ENCODE measurements around the gene SPHKAP. TPM values are rescaled to one million over a fixed set of nuclear protein-coding genes. Genes with fewer than 3 reads are reported as not detected.
"Not testable (repeated sequence)": the region's sequence is repeated elsewhere in the genome, so short reads cannot be mapped to it uniquely, and the experiment has no call there.

The SPHKAP gene
- total RNA-seq, 1 donor = not detected

DNA sequence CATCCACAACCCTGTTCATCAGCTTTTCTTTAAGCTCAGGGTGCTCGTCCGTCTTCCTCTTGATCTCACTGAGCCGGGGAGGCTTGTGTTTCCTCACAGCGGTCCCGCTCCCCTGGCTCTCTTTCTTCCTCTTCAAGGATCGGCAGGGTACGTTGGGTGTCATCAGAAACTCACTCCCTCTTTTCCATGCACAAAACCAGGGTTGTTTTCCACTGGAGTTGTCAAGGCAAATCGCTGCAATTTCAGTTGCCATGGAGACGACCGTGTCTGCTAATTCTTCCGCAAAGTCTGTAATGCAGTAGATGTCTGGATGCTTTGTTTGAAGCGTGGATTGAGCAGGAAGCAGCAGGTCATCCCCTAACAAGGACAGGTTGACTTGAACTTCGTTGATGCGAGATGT lies 163.7 kb downstream of the SPHKAP start:
- no peak overlapping the region for H3K4me3 ChIP-seq (ENCODE audit: low read length)
- no peaks in the 10 kb centered on the region for H3K27me3 ChIP-seq (ENCODE audit: insufficient read depth, low read length)
- H3K9me3 ChIP-seq (ENCODE audit: low read depth, low read length) = no peaks in the 10 kb centered on the region
- H3K4me1 ChIP-seq (ENCODE audit: insufficient read depth, low read length) = no peaks in the 10 kb centered on the region

DNA sequence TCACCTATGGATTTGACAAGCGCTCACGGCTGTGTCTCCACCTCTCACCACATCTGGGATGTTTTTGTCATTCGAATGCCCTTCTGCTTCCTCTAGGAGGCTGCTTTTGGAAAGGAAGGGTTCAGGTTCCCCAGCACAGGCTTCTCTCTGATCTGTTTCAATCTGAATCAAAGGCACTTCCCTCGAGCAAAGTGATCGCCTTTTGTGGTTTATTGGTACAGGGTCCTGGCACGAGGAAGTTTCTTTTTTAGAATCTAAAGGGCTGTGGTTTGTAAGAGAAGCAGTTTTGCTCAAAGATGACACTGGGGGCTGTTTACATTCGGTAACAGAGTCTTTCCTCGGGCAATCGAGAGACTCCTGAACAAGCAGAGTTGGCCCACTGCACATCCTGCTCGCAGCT lies 165.1 kb downstream of the SPHKAP start:
- no peaks in the 10 kb centered on the region for H3K9me3 ChIP-seq (ENCODE audit: low read depth, low read length)
- H3K4me3 ChIP-seq (ENCODE audit: low read length) = no peak overlapping the region
- no peaks in the 10 kb centered on the region for H3K4me1 ChIP-seq (ENCODE audit: insufficient read depth, low read length)
- H3K27me3 ChIP-seq (ENCODE audit: insufficient read depth, low read length) = no peaks in the 10 kb centered on the region

- H3K27me3 ChIP-seq (ENCODE audit: insufficient read depth, low read length) = no peaks in the 10 kb centered on the region
- no peaks in the 10 kb centered on the region for H3K4me1 ChIP-seq (ENCODE audit: insufficient read depth, low read length)
- H3K4me3 ChIP-seq (ENCODE audit: low read length) = no peak overlapping the region
- H3K9me3 ChIP-seq (ENCODE audit: low read depth, low read length) = no peaks in the 10 kb centered on the region
Measured at GRCh38 chr2:228015741-228016140, 165.7 kb downstream of the SPHKAP start.

GRCh38 chr2:227996366-227996765 lies 185.1 kb downstream of the SPHKAP start:
- no peak overlapping the region for H3K4me3 ChIP-seq (ENCODE audit: low read length)
- no peaks in the 10 kb centered on the region for H3K9me3 ChIP-seq (ENCODE audit: low read depth, low read length)
- H3K4me1 ChIP-seq (ENCODE audit: insufficient read depth, low read length) = no peaks in the 10 kb centered on the region
- H3K27me3 ChIP-seq (ENCODE audit: insufficient read depth, low read length) = no peaks in the 10 kb centered on the region

GRCh38 chr2:227990937-227991336 lies 190.6 kb downstream of the SPHKAP start:
- no peaks in the 10 kb centered on the region for H3K27me3 ChIP-seq (ENCODE audit: insufficient read depth, low read length)
- no peaks in the 10 kb centered on the region for H3K9me3 ChIP-seq (ENCODE audit: low read depth, low read length)
- H3K4me3 ChIP-seq (ENCODE audit: low read length) = no peak overlapping the region
- no peaks in the 10 kb centered on the region for H3K4me1 ChIP-seq (ENCODE audit: insufficient read depth, low read length)

GRCh38 chr2:227973241-227973640 lies 208.2 kb downstream of the SPHKAP start:
- no peaks in the 10 kb centered on the region for H3K9me3 ChIP-seq (ENCODE audit: low read depth, low read length)
- H3K4me1 ChIP-seq (ENCODE audit: insufficient read depth, low read length) = no peaks in the 10 kb centered on the region
- no peaks in the 10 kb centered on the region for H3K27me3 ChIP-seq (ENCODE audit: insufficient read depth, low read length)
- H3K4me3 ChIP-seq (ENCODE audit: low read length) = no peak overlapping the region

DNA sequence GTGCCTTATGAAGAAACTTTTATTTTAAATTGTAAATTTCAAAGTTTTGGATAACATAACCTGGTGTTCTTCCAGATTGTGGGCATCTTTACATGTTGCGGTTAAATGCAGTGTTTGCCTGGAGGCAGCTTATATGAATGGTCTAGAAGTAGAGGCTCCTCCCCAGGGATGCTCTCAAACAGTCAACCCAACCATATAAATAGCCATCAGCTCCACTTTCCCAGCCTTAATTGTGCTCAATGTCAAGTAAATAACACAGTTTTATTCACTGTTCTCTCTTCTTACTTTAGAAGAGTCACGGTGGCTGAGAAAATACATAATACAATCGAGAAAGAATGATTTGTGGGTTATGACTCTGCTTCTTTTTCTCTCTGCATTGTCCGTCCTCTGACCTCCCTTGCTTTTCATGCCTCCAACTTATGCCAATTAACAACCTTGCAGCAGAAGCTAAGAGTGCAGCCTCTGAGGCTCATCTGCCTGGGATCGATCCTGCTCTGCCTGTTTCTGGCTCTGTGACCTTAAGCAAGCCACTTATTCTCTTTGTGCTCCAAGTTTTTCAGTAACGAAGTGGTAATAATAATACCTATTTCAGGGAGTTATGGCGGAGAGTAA lies 209.8 kb downstream of the SPHKAP start:
- H3K4me1 ChIP-seq (ENCODE audit: insufficient read depth, low read length) = no peaks in the 10 kb centered on the region
- H3K27me3 ChIP-seq (ENCODE audit: insufficient read depth, low read length) = no peaks in the 10 kb centered on the region
- H3K4me3 ChIP-seq (ENCODE audit: low read length) = no peak overlapping the region
- no peaks in the 10 kb centered on the region for H3K9me3 ChIP-seq (ENCODE audit: low read depth, low read length)

- H3K4me3 ChIP-seq (ENCODE audit: low read length) = no peak overlapping the region
- H3K4me1 ChIP-seq (ENCODE audit: insufficient read depth, low read length) = no peaks in the 10 kb centered on the region
- H3K27me3 ChIP-seq (ENCODE audit: insufficient read depth, low read length) = no peaks in the 10 kb centered on the region
- H3K9me3 ChIP-seq (ENCODE audit: low read depth, low read length) = no peaks in the 10 kb centered on the region
Measured at GRCh38 chr2:227960317-227960716, 221.2 kb downstream of the SPHKAP start.

DNA sequence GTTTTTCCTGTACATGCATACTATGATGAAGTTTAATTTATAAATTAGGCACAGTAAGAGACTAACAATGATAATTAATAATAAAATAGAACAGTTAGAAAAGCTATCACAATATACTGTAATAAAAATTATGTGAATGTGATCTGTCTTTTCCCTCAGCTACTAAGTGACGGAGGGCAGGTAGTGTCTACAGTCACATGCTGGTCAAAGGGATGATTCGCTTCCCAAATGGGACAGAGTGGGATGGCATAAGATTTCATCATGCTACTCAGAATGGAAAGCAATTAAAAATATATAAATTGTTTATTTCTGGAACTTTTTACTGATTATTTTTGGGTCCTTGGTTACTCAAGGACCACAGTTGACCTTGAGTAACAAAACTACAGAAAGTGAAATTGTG lies 238.5 kb downstream of the SPHKAP start:
- no peaks in the 10 kb centered on the region for H3K27me3 ChIP-seq (ENCODE audit: insufficient read depth, low read length)
- H3K9me3 ChIP-seq (ENCODE audit: low read depth, low read length) = no peaks in the 10 kb centered on the region
- H3K4me1 ChIP-seq (ENCODE audit: insufficient read depth, low read length) = no peaks in the 10 kb centered on the region
- H3K4me3 ChIP-seq (ENCODE audit: low read length) = no peak overlapping the region

GRCh38 chr2:227942021-227942420 lies 239.5 kb downstream of the SPHKAP start:
- Histone ChIP-seq H3K4me1 (ENCODE audit: insufficient read depth, low read length) (no peaks in the 10 kb centered on the region), H3K9me3 (ENCODE audit: low read depth, low read length) (no peaks in the 10 kb centered on the region), H3K27me3 (ENCODE audit: insufficient read depth, low read length) (no peaks in the 10 kb centered on the region), H3K4me3 (ENCODE audit: low read length) (no peak overlapping the region)

DNA sequence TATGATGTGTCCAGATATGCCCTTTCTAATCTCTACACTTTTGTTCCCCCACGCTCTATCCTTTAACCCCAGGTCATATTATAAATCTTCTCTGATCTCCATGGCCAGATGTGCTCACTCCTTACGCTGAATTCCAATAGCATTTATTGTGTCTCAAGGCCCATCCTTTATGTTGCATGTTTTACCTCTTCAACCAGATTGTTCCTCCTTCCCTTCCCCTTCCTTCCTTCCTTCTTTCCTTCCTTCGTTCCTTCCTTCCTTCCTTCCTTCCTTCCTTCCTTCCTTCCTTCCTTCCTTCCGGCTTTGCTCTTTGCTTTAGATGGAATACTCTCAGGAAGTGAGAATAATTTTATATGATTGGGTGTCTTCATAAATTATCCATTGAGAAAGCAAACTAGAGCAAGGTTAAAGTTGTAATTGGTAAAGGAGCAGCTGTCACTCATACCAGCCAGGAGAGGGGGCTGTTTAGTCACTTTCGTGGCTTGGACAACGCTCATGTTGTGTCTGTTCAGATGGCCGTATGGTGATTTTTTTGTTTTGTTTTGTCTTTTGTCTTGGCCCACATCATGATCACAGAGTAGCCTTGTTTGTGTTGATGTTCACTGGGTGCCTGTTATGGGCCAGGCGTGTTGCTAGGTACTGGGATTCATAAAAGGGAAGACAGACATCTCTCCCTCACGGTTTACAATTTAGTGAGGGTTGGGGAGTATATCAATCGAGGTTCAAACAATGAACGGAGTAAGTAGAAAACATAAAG lies 242.0 kb downstream of the SPHKAP start:
- Histone ChIP-seq H3K4me3 (ENCODE audit: low read length) (no peak overlapping the region), H3K9me3 (ENCODE audit: low read depth, low read length) (no peaks in the 10 kb centered on the region), H3K4me1 (ENCODE audit: insufficient read depth, low read length) (no peaks in the 10 kb centered on the region), H3K27me3 (ENCODE audit: insufficient read depth, low read length) (no peaks in the 10 kb centered on the region)

DNA sequence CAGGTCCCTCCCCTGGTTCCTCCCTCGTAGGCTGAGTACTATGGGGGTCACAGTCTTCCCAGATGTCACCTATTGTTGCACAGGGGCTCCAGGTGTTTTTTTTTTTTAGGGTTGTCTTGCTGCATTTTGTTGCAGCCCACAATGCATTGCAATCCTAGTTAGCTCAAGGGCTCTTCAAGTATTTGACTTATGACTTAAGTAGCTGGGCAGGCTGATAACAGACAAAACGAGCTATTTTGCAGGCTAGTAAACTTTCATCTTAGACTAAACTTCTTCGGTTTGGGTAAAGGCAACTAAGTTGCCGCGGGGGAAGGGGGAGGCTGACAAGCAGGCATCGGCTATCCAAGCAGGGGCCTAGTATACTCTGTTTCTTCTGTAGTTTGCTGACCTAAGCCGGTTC lies 245.2 kb downstream of the SPHKAP start:
- not testable (repeated sequence) for H3K4me1 ChIP-seq (ENCODE audit: insufficient read depth, low read length); H3K27me3 ChIP-seq (ENCODE audit: insufficient read depth, low read length); H3K4me3 ChIP-seq (ENCODE audit: low read length); H3K9me3 ChIP-seq (ENCODE audit: low read depth, low read length)

DNA sequence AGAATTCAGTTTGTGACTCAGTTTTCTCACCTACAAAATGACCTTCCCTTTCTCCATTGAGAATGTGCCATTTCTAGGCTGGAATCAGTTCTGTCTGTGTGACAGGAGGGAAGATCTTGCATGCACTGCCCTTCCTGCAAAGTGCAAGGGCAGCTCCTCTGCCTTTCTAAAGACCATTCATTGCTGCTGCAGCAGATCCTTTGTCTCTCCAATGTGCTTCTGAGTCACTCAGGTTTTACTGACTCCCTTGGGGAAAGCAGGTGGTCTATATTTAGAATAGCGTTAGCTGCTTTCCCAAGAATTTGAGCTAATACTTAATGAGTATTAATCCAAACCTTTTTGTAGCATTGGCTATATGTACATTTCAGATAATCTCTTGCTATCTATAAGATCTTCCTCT lies 247.6 kb downstream of the SPHKAP start:
- H3K4me3 ChIP-seq (ENCODE audit: low read length) = no peak overlapping the region
- H3K9me3 ChIP-seq (ENCODE audit: low read depth, low read length) = no peaks in the 10 kb centered on the region
- no peaks in the 10 kb centered on the region for H3K4me1 ChIP-seq (ENCODE audit: insufficient read depth, low read length)

GRCh38 chr2:227932403-227932802 lies 249.1 kb downstream of the SPHKAP start:
- H3K4me1 ChIP-seq (ENCODE audit: insufficient read depth, low read length) = no peaks in the 10 kb centered on the region
- H3K9me3 ChIP-seq (ENCODE audit: low read depth, low read length) = no peaks in the 10 kb centered on the region
- no peak overlapping the region for H3K4me3 ChIP-seq (ENCODE audit: low read length)
- H3K27me3 ChIP-seq (ENCODE audit: insufficient read depth, low read length) = no peaks in the 10 kb centered on the region

More for the DNA sequence above, 247.6 kb downstream of the SPHKAP start:
- no peaks in the 10 kb centered on the region for H3K27me3 ChIP-seq (ENCODE audit: insufficient read depth, low read length)

- Histone ChIP-seq H3K4me1 (ENCODE audit: insufficient read depth, low read length) (no peaks in the 10 kb centered on the region), H3K4me3 (ENCODE audit: low read length) (no peak overlapping the region), H3K9me3 (ENCODE audit: low read depth, low read length) (no peaks in the 10 kb centered on the region), H3K27me3 (ENCODE audit: insufficient read depth, low read length) (no peaks in the 10 kb centered on the region)
Measured at GRCh38 chr2:227932001-227932400, 249.5 kb downstream of the SPHKAP start.
